PC-9 (cell line): Measurements from ENCODE around the gene DSCAML1.

Source experiments
- CTCF ChIP-seq: fragments of 200-600 bp; sonication (generic); conservative IDR thresholded peaks from 2 replicates; pipeline ENCODE4 v1.6.1; 2017; ENCODE audit warnings: mixed run types, antibody characterized with exemption, mild to moderate bottlenecking, moderate library complexity
- EZH2 ChIP-seq: fragments of 200-600 bp; sonication (generic); IDR thresholded peaks from 2 replicates; pipeline ENCODE4 v1.8.0; 2017; ENCODE audit warnings: antibody characterized with exemption, low read depth

DNA sequence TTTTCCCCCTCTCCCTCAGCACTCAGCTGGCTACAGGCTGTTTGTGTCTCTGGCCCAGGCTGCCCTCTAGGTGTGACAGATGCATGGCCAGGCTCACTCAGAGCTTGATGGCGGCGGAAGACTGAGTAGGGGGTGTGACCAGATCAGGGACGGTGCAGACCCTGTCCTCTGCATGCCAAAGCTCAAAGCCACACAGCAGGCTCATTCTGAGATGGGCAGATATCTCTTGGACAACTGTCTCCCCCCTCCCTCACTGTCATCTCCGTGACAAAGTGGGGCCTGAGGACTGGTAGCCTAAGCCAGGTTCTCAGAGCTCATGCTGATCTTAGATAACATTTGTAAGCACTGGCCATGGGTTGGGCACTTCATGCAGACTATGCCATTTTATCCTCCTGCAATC lies 231.3 kb downstream of the DSCAML1 start:
- TF ChIP-seq CTCF, result no peak
- TF ChIP-seq EZH2, result no peak
